Liver (tissue), 3 donors: ENCODE measurements around the gene SGMS1.

Source experiments
- FOXA2 ChIP-seq: IDR thresholded peaks from 2 replicates; pipeline ENCODE4 v1.6.1; 2016; ENCODE audit warnings: antibody characterized with exemption
- JUND ChIP-seq, 2 donors: IDR thresholded peaks; 2 replicates each; pipeline ENCODE4 v1.6.1; 2016; ENCODE audit warnings: antibody characterized with exemption in 2 of 2
- RAD21 ChIP-seq, 2 donors: IDR thresholded peaks; 2 replicates each; pipeline ENCODE4 v1.6.1; 2016; ENCODE audit warnings: antibody characterized with exemption in 2 of 2, mild to moderate bottlenecking in 2 of 2
- SP1 ChIP-seq: IDR thresholded peaks from 2 replicates; pipeline ENCODE4 v1.6.1; 2018; ENCODE audit warnings: antibody characterized with exemption, mild to moderate bottlenecking
- TAF1 ChIP-seq: conservative IDR thresholded peaks from 2 replicates; pipeline ENCODE4 v1.6.1; 2016; ENCODE audit warnings: antibody characterized with exemption, mild to moderate bottlenecking
- YY1 ChIP-seq: IDR thresholded peaks from 2 replicates; pipeline ENCODE4 v1.6.1; 2016; ENCODE audit warnings: antibody characterized with exemption, mild to moderate bottlenecking
- TF ChIP-seq, protein P1 (sequence below): IDR thresholded peaks from 2 replicates; pipeline ENCODE4 v1.6.1; 2016; ENCODE audit warnings: antibody characterized with exemption
- TF ChIP-seq, protein P2 (sequence below): fragments of 150-350 bp; IDR thresholded peaks from 2 replicates; pipeline ENCODE4 v1.5.1; 2017; ENCODE audit warnings: improper control_type of control experiment, low read depth, low read length; ENCODE audit not compliant: missing input control
- TF ChIP-seq, protein P3 (sequence below): IDR thresholded peaks from 2 replicates; pipeline ENCODE4 v1.6.1; 2016; ENCODE audit warnings: antibody characterized with exemption, mild to moderate bottlenecking
- donor health status: healthy.
- donor health status: healthy.

DNA sequence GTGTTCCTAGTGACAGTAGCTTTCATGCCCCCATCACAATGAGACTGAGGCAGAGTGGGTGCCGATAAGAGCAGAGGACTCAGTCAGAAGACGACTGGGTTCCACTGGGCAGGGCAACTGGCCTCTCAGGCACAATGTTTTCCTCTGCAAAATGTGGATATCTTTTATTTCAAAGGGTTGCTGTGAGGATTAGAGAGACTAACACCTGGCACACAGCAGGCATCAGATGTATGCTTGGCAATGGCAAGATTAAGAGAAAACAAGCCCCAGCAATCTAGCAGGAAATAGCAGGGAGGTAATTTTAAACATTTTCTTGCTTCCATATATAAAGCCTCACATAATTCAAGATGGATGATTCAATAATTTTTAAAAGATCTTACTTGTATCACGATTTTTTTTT lies 28.0 kb downstream of the SGMS1 start:
- TF ChIP-seq, protein P1, sequence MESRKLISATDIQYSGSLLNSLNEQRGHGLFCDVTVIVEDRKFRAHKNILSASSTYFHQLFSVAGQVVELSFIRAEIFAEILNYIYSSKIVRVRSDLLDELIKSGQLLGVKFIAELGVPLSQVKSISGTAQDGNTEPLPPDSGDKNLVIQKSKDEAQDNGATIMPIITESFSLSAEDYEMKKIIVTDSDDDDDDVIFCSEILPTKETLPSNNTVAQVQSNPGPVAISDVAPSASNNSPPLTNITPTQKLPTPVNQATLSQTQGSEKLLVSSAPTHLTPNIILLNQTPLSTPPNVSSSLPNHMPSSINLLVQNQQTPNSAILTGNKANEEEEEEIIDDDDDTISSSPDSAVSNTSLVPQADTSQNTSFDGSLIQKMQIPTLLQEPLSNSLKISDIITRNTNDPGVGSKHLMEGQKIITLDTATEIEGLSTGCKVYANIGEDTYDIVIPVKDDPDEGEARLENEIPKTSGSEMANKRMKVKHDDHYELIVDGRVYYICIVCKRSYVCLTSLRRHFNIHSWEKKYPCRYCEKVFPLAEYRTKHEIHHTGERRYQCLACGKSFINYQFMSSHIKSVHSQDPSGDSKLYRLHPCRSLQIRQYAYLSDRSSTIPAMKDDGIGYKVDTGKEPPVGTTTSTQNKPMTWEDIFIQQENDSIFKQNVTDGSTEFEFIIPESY, result no peak
- TF ChIP-seq, protein P2, sequence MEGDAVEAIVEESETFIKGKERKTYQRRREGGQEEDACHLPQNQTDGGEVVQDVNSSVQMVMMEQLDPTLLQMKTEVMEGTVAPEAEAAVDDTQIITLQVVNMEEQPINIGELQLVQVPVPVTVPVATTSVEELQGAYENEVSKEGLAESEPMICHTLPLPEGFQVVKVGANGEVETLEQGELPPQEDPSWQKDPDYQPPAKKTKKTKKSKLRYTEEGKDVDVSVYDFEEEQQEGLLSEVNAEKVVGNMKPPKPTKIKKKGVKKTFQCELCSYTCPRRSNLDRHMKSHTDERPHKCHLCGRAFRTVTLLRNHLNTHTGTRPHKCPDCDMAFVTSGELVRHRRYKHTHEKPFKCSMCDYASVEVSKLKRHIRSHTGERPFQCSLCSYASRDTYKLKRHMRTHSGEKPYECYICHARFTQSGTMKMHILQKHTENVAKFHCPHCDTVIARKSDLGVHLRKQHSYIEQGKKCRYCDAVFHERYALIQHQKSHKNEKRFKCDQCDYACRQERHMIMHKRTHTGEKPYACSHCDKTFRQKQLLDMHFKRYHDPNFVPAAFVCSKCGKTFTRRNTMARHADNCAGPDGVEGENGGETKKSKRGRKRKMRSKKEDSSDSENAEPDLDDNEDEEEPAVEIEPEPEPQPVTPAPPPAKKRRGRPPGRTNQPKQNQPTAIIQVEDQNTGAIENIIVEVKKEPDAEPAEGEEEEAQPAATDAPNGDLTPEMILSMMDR, result no peak
- no peak for TF ChIP-seq FOXA2
- no peak for TF ChIP-seq YY1
- TF ChIP-seq RAD21 (IDR thresholded peaks at IDR 0.05), result no peak
- TF ChIP-seq, protein P3, sequence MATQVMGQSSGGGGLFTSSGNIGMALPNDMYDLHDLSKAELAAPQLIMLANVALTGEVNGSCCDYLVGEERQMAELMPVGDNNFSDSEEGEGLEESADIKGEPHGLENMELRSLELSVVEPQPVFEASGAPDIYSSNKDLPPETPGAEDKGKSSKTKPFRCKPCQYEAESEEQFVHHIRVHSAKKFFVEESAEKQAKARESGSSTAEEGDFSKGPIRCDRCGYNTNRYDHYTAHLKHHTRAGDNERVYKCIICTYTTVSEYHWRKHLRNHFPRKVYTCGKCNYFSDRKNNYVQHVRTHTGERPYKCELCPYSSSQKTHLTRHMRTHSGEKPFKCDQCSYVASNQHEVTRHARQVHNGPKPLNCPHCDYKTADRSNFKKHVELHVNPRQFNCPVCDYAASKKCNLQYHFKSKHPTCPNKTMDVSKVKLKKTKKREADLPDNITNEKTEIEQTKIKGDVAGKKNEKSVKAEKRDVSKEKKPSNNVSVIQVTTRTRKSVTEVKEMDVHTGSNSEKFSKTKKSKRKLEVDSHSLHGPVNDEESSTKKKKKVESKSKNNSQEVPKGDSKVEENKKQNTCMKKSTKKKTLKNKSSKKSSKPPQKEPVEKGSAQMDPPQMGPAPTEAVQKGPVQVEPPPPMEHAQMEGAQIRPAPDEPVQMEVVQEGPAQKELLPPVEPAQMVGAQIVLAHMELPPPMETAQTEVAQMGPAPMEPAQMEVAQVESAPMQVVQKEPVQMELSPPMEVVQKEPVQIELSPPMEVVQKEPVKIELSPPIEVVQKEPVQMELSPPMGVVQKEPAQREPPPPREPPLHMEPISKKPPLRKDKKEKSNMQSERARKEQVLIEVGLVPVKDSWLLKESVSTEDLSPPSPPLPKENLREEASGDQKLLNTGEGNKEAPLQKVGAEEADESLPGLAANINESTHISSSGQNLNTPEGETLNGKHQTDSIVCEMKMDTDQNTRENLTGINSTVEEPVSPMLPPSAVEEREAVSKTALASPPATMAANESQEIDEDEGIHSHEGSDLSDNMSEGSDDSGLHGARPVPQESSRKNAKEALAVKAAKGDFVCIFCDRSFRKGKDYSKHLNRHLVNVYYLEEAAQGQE, result no peak
- TF ChIP-seq TAF1, result no peak
- no peak for TF ChIP-seq SP1
- no peak for TF ChIP-seq JUND (IDR thresholded peaks at IDR 0.05)
